ENCODE measurements around the gene C22orf23.

DNA sequence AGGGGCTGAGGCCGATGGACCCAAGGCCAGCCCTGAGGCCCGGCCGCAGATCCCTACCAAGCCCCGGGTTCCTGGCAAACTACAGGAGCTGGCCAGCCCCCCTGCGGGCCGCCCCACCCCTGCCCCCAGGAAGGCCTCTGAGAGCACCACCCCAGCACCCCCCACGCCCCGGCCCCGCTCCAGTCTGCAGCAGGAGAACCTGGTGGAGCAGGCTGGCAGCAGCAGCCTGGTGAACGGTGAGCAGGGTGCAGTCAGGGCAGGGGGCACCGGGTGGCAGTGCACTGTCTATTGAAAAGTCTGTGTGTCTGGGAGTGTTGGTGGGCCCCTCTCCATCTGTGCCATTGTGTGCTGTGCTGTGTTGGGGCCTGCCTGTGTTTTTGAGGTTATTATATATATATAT, 31.2 kb downstream of the C22orf23 start:
- TF ChIP-seq, protein P1, sequence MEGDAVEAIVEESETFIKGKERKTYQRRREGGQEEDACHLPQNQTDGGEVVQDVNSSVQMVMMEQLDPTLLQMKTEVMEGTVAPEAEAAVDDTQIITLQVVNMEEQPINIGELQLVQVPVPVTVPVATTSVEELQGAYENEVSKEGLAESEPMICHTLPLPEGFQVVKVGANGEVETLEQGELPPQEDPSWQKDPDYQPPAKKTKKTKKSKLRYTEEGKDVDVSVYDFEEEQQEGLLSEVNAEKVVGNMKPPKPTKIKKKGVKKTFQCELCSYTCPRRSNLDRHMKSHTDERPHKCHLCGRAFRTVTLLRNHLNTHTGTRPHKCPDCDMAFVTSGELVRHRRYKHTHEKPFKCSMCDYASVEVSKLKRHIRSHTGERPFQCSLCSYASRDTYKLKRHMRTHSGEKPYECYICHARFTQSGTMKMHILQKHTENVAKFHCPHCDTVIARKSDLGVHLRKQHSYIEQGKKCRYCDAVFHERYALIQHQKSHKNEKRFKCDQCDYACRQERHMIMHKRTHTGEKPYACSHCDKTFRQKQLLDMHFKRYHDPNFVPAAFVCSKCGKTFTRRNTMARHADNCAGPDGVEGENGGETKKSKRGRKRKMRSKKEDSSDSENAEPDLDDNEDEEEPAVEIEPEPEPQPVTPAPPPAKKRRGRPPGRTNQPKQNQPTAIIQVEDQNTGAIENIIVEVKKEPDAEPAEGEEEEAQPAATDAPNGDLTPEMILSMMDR (IDR thresholded peaks at IDR 0.05): no peak
- TF ChIP-seq POLR2A (IDR thresholded peaks at IDR 0.05): no peak

All from body of pancreas (tissue), 4 donors.